GM23248 (cell line): ENCODE measurements around the gene CCDC28B.

Experiments
- EZH2 ChIP-seq: fragments of 200-600 bp; sonication (generic); IDR thresholded peaks from 2 replicates; pipeline ENCODE4 v1.6.1; 2018; ENCODE audit warnings: antibody characterized with exemption, mild to moderate bottlenecking; ENCODE audit not compliant: insufficient read depth, poor library complexity, severe bottlenecking
- EZH2phosphoT487 ChIP-seq: fragments of 200-600 bp; sonication (generic); IDR thresholded peaks from 2 replicates; pipeline ENCODE4 v1.6.1; 2018; ENCODE audit warnings: antibody characterized with exemption, moderate library complexity, mild to moderate bottlenecking, low read depth; ENCODE audit not compliant: insufficient read depth

- TF ChIP-seq EZH2 (no peak), EZH2phosphoT487 (no peak)
Observed at GRCh38 chr1:32249831-32250525, 49.6 kb downstream of the CCDC28B start.
